ENCODE measurements around the gene BCAR1. TPM values are rescaled to one million over a fixed set of nuclear protein-coding genes. Genes with fewer than 3 reads are reported as not detected.
A peak's percentile ranks its signal among the peaks of the same experiment; 100 is the strongest.

Gene BCAR1
- total RNA-seq, 1 donor = 75.3 TPM

GRCh38 chr16:75261590-75262078, 10.2 kb upstream of the BCAR1 start:
- Histone ChIP-seq H3K79me2 (ENCODE audit: insufficient read depth, low read length) (peaks cover 97% of the 10 kb centered on the region), H3K36me3 (ENCODE audit: insufficient read depth, low read length) (peaks cover 8% of the 10 kb centered on the region), H3K4me2 (ENCODE audit: insufficient read depth, low read length) (no peak overlapping the region), H3K27ac (ENCODE audit: low read depth, low read length) (peak overlapping the region; percentile 1), H3K27me3 (ENCODE audit: insufficient read depth, low read length) (no peaks in the 10 kb centered on the region), H3K4me3 (ENCODE audit: insufficient read depth, low read length) (no peak overlapping the region), H3K4me1 (ENCODE audit: insufficient read depth, low read length) (peaks cover 47% of the 10 kb centered on the region), H4K20me1 (ENCODE audit: insufficient read depth, low read length) (peaks cover 80% of the 10 kb centered on the region), H2AFZ (ENCODE audit: low read length) (no peak overlapping the region), H3K9me3 (ENCODE audit: low read depth, low read length) (no peaks in the 10 kb centered on the region)
- no peak for TF ChIP-seq CTCF (IDR thresholded peaks at IDR 0.05; ENCODE audit: extremely low read depth, low read depth, low read length)
- peak; percentile 71 for DNase-seq (ENCODE audit: insufficient read length, low spot score, missing footprints)

- Histone ChIP-seq H3K4me2 (ENCODE audit: insufficient read depth, low read length) (no peak overlapping the region), H3K36me3 (ENCODE audit: insufficient read depth, low read length) (peaks cover 8% of the 10 kb centered on the region)
These were observed 9.6 kb upstream of the BCAR1 start for GRCh38 chr16:75260851-75261589.

GRCh38 chr16:75258807-75259141, 7.3 kb upstream of the BCAR1 start:
- Histone ChIP-seq H3K4me3 (ENCODE audit: insufficient read depth, low read length) (no peak overlapping the region), H3K79me2 (ENCODE audit: insufficient read depth, low read length) (peaks cover 98% of the 10 kb centered on the region), H3K27ac (ENCODE audit: low read depth, low read length) (no peak overlapping the region), H3K9me3 (ENCODE audit: low read depth, low read length) (no peaks in the 10 kb centered on the region), H2AFZ (ENCODE audit: low read length) (no peak overlapping the region), H4K20me1 (ENCODE audit: insufficient read depth, low read length) (peaks cover 89% of the 10 kb centered on the region), H3K27me3 (ENCODE audit: insufficient read depth, low read length) (no peaks in the 10 kb centered on the region), H3K36me3 (ENCODE audit: insufficient read depth, low read length) (peaks cover 8% of the 10 kb centered on the region), H3K4me2 (ENCODE audit: insufficient read depth, low read length) (no peak overlapping the region), H3K4me1 (ENCODE audit: insufficient read depth, low read length) (peaks cover 62% of the 10 kb centered on the region)
- no peak for TF ChIP-seq CTCF (IDR thresholded peaks at IDR 0.05; ENCODE audit: extremely low read depth, low read depth, low read length)
- DNase-seq (ENCODE audit: insufficient read length, low spot score, missing footprints) = peak; percentile 53

More at GRCh38 chr16:75260851-75261589, 9.6 kb upstream of the BCAR1 start:
- DNase-seq (ENCODE audit: insufficient read length, low spot score, missing footprints) = peak; percentile 73
- no peak overlapping the region for H3K4me3 ChIP-seq (ENCODE audit: insufficient read depth, low read length)
- no peaks in the 10 kb centered on the region for H3K9me3 ChIP-seq (ENCODE audit: low read depth, low read length)
- no peaks in the 10 kb centered on the region for H3K27me3 ChIP-seq (ENCODE audit: insufficient read depth, low read length)
- H3K79me2 ChIP-seq (ENCODE audit: insufficient read depth, low read length) = peaks cover 97% of the 10 kb centered on the region
- H3K27ac ChIP-seq (ENCODE audit: low read depth, low read length) = no peak overlapping the region
- peaks cover 48% of the 10 kb centered on the region for H3K4me1 ChIP-seq (ENCODE audit: insufficient read depth, low read length)
- peaks cover 84% of the 10 kb centered on the region for H4K20me1 ChIP-seq (ENCODE audit: insufficient read depth, low read length)
- H2AFZ ChIP-seq (ENCODE audit: low read length) = no peak overlapping the region
- no peak for TF ChIP-seq CTCF (IDR thresholded peaks at IDR 0.05; ENCODE audit: extremely low read depth, low read depth, low read length)

- Histone ChIP-seq H3K4me2 (ENCODE audit: insufficient read depth, low read length) (no peak overlapping the region), H3K4me3 (ENCODE audit: insufficient read depth, low read length) (no peak overlapping the region), H3K27me3 (ENCODE audit: insufficient read depth, low read length) (no peaks in the 10 kb centered on the region), H3K27ac (ENCODE audit: low read depth, low read length) (peak overlapping the region; percentile 56), H2AFZ (ENCODE audit: low read length) (no peak overlapping the region), H3K79me2 (ENCODE audit: insufficient read depth, low read length) (peaks cover 98% of the 10 kb centered on the region), H3K9me3 (ENCODE audit: low read depth, low read length) (no peaks in the 10 kb centered on the region), H4K20me1 (ENCODE audit: insufficient read depth, low read length) (peaks cover 89% of the 10 kb centered on the region), H3K4me1 (ENCODE audit: insufficient read depth, low read length) (peaks cover 62% of the 10 kb centered on the region), H3K36me3 (ENCODE audit: insufficient read depth, low read length) (peaks cover 8% of the 10 kb centered on the region)
- DNase-seq (ENCODE audit: insufficient read length, low spot score, missing footprints) = peak; percentile 73
- no peak for TF ChIP-seq CTCF (IDR thresholded peaks at IDR 0.05; ENCODE audit: extremely low read depth, low read depth, low read length)
These were observed 6.7 kb upstream of the BCAR1 start for GRCh38 chr16:75257886-75258806.
